H1 (cell line): ENCODE results near the gene METTL21A. TPM values are rescaled to one million over a fixed set of nuclear protein-coding genes. Genes with fewer than 3 reads are reported as not detected.

Experiments
- CHD7 ChIP-seq: fragments of 300-600 bp; sonication (generic); IDR thresholded peaks from 2 replicates; pipeline ENCODE4 v1.7.1; 2012; ENCODE audit warnings: low read length, moderate library complexity, mild to moderate bottlenecking, inconsistent platforms; ENCODE audit not compliant: insufficient replicate concordance
- polyA plus RNA-seq, 7 experiments: library from polyadenylated mRNA; depleted of rRNA in 3 of 7; stranded (reverse) in 5 of 7; unstranded in 2 of 7; fragments of >200 nt in 5 of 7; fragments of 200-250 nt in 2 of 7; gene quantifications; 1 replicate in 5 of 7; 2 replicates in 1 of 7; 4 replicates in 1 of 7; pipeline versions ENCODE4 v1.2.1 to v1.2.3, GENCODE V29; 2011 to 2013; ENCODE audit warnings: missing spikeins in 2 of 7, mixed read lengths in 2 of 7
- total RNA-seq: library from RNA; stranded (reverse); fragmentation: NEBNext Ultra II Directional; extraction: Animal tissue kit (Norgen Biotek cat#: 25700); gene quantifications from 2 replicates; pipeline ENCODE4 v1.2.1, GENCODE V29; 2021

Gene METTL21A
- total and polyA plus RNA-seq, 2 of the 8 experiments (the other 6 are each of a cell fraction or from before 2014, with no cell fraction given), result 36.2 to 55.0 TPM

GRCh38 chr2:207673431-207673830 lies 48.2 kb upstream of the METTL21A start (continued):
- TF ChIP-seq CHD7, result peak; percentile 35
- TF ChIP-seq, all 59 proteins: peak for 1
